ENCODE measurements around the gene AFAP1. TPM values are rescaled to one million over a fixed set of nuclear protein-coding genes. Genes with fewer than 3 reads are reported as not detected.

The AFAP1 gene
- total and polyA plus RNA-seq, 2 of the 8 experiments (the other 6 are each of a cell fraction or from before 2014, with no cell fraction given): 3.6 to 18.2 TPM

GRCh38 chr4:7763106-7763505 is 176.6 kb downstream of the AFAP1 start (continued):
- TF ChIP-seq, protein P1, sequence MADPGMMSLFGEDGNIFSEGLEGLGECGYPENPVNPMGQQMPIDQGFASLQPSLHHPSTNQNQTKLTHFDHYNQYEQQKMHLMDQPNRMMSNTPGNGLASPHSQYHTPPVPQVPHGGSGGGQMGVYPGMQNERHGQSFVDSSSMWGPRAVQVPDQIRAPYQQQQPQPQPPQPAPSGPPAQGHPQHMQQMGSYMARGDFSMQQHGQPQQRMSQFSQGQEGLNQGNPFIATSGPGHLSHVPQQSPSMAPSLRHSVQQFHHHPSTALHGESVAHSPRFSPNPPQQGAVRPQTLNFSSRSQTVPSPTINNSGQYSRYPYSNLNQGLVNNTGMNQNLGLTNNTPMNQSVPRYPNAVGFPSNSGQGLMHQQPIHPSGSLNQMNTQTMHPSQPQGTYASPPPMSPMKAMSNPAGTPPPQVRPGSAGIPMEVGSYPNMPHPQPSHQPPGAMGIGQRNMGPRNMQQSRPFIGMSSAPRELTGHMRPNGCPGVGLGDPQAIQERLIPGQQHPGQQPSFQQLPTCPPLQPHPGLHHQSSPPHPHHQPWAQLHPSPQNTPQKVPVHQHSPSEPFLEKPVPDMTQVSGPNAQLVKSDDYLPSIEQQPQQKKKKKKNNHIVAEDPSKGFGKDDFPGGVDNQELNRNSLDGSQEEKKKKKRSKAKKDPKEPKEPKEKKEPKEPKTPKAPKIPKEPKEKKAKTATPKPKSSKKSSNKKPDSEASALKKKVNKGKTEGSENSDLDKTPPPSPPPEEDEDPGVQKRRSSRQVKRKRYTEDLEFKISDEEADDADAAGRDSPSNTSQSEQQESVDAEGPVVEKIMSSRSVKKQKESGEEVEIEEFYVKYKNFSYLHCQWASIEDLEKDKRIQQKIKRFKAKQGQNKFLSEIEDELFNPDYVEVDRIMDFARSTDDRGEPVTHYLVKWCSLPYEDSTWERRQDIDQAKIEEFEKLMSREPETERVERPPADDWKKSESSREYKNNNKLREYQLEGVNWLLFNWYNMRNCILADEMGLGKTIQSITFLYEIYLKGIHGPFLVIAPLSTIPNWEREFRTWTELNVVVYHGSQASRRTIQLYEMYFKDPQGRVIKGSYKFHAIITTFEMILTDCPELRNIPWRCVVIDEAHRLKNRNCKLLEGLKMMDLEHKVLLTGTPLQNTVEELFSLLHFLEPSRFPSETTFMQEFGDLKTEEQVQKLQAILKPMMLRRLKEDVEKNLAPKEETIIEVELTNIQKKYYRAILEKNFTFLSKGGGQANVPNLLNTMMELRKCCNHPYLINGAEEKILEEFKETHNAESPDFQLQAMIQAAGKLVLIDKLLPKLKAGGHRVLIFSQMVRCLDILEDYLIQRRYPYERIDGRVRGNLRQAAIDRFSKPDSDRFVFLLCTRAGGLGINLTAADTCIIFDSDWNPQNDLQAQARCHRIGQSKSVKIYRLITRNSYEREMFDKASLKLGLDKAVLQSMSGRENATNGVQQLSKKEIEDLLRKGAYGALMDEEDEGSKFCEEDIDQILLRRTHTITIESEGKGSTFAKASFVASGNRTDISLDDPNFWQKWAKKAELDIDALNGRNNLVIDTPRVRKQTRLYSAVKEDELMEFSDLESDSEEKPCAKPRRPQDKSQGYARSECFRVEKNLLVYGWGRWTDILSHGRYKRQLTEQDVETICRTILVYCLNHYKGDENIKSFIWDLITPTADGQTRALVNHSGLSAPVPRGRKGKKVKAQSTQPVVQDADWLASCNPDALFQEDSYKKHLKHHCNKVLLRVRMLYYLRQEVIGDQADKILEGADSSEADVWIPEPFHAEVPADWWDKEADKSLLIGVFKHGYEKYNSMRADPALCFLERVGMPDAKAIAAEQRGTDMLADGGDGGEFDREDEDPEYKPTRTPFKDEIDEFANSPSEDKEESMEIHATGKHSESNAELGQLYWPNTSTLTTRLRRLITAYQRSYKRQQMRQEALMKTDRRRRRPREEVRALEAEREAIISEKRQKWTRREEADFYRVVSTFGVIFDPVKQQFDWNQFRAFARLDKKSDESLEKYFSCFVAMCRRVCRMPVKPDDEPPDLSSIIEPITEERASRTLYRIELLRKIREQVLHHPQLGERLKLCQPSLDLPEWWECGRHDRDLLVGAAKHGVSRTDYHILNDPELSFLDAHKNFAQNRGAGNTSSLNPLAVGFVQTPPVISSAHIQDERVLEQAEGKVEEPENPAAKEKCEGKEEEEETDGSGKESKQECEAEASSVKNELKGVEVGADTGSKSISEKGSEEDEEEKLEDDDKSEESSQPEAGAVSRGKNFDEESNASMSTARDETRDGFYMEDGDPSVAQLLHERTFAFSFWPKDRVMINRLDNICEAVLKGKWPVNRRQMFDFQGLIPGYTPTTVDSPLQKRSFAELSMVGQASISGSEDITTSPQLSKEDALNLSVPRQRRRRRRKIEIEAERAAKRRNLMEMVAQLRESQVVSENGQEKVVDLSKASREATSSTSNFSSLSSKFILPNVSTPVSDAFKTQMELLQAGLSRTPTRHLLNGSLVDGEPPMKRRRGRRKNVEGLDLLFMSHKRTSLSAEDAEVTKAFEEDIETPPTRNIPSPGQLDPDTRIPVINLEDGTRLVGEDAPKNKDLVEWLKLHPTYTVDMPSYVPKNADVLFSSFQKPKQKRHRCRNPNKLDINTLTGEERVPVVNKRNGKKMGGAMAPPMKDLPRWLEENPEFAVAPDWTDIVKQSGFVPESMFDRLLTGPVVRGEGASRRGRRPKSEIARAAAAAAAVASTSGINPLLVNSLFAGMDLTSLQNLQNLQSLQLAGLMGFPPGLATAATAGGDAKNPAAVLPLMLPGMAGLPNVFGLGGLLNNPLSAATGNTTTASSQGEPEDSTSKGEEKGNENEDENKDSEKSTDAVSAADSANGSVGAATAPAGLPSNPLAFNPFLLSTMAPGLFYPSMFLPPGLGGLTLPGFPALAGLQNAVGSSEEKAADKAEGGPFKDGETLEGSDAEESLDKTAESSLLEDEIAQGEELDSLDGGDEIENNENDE (IDR thresholded peaks at IDR 0.05; ENCODE audit: insufficient replicate concordance, low read length): no peak
- no peak for TF ChIP-seq TAF7 (optimal IDR thresholded peaks at IDR 0.05; ENCODE audit: borderline replicate concordance, low read depth, low read length)

Measured in H1 (cell line).